SK-N-SH (cell line): ENCODE measurements around the gene ZNF138.
"Not testable (repeated sequence)": the region's sequence is repeated elsewhere in the genome, so short reads cannot be mapped to it uniquely, and the experiment has no call there.

ENCODE experiments used
- EP300 ChIP-seq, 2 experiments: IDR thresholded peaks; 2 replicates each; pipeline versions ENCODE4 v1.4.0 to v1.6.1; 2012; ENCODE audit warnings: borderline replicate concordance in 1 of 2, low read depth in 1 of 2, low read length in 1 of 2
- EZH2phosphoT487 ChIP-seq: fragments of 200-600 bp; sonication (generic); IDR thresholded peaks from 2 replicates; pipeline ENCODE4 v1.6.1; 2017; ENCODE audit warnings: low read depth, mixed run types, mild to moderate bottlenecking, antibody characterized with exemption, moderate library complexity, borderline replicate concordance
- GABPA ChIP-seq: IDR thresholded peaks from 2 replicates; pipeline ENCODE4 v1.4.0; 2012; ENCODE audit warnings: low read depth, mild to moderate bottlenecking
- POLR2AphosphoS5 ChIP-seq: IDR thresholded peaks from 2 replicates; pipeline ENCODE4 v1.6.1; 2012; ENCODE audit warnings: low read depth, low read length
- RFX5 ChIP-seq: IDR thresholded peaks from 2 replicates; pipeline ENCODE4 v1.6.1; 2012; ENCODE audit warnings: mild to moderate bottlenecking, improper control_type of control experiment, low read length
- SIN3A ChIP-seq: IDR thresholded peaks from 2 replicates; pipeline ENCODE4 v1.6.1; 2012; ENCODE audit warnings: low read depth, mild to moderate bottlenecking, low read length, moderate library complexity, borderline replicate concordance
- USF1 ChIP-seq: IDR thresholded peaks from 2 replicates; pipeline ENCODE4 v1.4.0; 2012; ENCODE audit warnings: low read depth, borderline replicate concordance
- ZBTB33 ChIP-seq: IDR thresholded peaks from 2 replicates; pipeline ENCODE4 v1.4.0; 2012; ENCODE audit warnings: low read depth, borderline replicate concordance
- TF ChIP-seq, protein P1 (sequence below): fragments of 200-600 bp; sonication (generic); IDR thresholded peaks from 2 replicates; pipeline ENCODE4 v1.6.1; 2017; ENCODE audit warnings: antibody characterized with exemption, mild to moderate bottlenecking, moderate library complexity
- TF ChIP-seq, protein P2 (sequence below): IDR thresholded peaks from 2 replicates; pipeline ENCODE4 v1.6.1; 2012; ENCODE audit warnings: mild to moderate bottlenecking, low read depth, low read length, moderate library complexity

DNA sequence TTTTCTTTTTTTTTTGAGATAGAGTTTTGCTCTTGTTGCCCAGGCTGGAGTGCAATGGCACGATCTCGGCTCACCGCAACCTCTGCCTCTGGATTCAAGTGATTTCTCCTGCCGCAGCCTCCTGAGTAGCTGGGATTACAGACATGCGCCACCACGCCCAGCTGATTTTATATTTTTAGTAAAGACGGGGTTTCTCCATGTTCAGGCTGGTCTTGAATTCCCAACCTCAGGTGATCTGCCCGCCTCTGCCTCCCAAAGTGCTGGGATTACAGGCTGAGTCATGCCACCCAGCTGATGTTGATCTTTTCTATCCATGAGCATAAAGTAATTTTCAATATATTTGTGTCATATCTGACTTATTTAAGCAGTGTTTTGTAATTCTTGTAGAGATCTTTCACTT, 4.9 kb downstream of the ZNF138 start:
- not testable (repeated sequence) for TF ChIP-seq GABPA; ZBTB33; SIN3A; POLR2AphosphoS5; EP300 (IDR thresholded peaks at IDR 0.05; ENCODE audit: borderline replicate concordance in 1 of 2, low read depth in 1 of 2, low read length in 1 of 2); RFX5; USF1; EZH2phosphoT487
- TF ChIP-seq, protein P1, sequence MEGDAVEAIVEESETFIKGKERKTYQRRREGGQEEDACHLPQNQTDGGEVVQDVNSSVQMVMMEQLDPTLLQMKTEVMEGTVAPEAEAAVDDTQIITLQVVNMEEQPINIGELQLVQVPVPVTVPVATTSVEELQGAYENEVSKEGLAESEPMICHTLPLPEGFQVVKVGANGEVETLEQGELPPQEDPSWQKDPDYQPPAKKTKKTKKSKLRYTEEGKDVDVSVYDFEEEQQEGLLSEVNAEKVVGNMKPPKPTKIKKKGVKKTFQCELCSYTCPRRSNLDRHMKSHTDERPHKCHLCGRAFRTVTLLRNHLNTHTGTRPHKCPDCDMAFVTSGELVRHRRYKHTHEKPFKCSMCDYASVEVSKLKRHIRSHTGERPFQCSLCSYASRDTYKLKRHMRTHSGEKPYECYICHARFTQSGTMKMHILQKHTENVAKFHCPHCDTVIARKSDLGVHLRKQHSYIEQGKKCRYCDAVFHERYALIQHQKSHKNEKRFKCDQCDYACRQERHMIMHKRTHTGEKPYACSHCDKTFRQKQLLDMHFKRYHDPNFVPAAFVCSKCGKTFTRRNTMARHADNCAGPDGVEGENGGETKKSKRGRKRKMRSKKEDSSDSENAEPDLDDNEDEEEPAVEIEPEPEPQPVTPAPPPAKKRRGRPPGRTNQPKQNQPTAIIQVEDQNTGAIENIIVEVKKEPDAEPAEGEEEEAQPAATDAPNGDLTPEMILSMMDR = not testable (repeated sequence)
- TF ChIP-seq, protein P2, sequence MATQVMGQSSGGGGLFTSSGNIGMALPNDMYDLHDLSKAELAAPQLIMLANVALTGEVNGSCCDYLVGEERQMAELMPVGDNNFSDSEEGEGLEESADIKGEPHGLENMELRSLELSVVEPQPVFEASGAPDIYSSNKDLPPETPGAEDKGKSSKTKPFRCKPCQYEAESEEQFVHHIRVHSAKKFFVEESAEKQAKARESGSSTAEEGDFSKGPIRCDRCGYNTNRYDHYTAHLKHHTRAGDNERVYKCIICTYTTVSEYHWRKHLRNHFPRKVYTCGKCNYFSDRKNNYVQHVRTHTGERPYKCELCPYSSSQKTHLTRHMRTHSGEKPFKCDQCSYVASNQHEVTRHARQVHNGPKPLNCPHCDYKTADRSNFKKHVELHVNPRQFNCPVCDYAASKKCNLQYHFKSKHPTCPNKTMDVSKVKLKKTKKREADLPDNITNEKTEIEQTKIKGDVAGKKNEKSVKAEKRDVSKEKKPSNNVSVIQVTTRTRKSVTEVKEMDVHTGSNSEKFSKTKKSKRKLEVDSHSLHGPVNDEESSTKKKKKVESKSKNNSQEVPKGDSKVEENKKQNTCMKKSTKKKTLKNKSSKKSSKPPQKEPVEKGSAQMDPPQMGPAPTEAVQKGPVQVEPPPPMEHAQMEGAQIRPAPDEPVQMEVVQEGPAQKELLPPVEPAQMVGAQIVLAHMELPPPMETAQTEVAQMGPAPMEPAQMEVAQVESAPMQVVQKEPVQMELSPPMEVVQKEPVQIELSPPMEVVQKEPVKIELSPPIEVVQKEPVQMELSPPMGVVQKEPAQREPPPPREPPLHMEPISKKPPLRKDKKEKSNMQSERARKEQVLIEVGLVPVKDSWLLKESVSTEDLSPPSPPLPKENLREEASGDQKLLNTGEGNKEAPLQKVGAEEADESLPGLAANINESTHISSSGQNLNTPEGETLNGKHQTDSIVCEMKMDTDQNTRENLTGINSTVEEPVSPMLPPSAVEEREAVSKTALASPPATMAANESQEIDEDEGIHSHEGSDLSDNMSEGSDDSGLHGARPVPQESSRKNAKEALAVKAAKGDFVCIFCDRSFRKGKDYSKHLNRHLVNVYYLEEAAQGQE = not testable (repeated sequence)
